ENCODE results near the gene HCFC2.

GRCh38 chr12:104080764-104081163, 16.4 kb downstream of the HCFC2 start:
- TF ChIP-seq CTCF (optimal IDR thresholded peaks at IDR 0.05 in 1 of 3, IDR thresholded peaks at IDR 0.05 in 1 of 3, conservative IDR thresholded peaks at IDR 0.05 in 1 of 3; ENCODE audit: extremely low read depth in 1 of 3, insufficient read depth in 2 of 3, low read length in 3 of 3) (no peak), EZH2 (IDR thresholded peaks at IDR 0.05; ENCODE audit: low read length) (no peak)

Measured in keratinocyte (primary cell).